ENCODE measurements around the gene BRD3OS.

The BRD3OS gene

DNA sequence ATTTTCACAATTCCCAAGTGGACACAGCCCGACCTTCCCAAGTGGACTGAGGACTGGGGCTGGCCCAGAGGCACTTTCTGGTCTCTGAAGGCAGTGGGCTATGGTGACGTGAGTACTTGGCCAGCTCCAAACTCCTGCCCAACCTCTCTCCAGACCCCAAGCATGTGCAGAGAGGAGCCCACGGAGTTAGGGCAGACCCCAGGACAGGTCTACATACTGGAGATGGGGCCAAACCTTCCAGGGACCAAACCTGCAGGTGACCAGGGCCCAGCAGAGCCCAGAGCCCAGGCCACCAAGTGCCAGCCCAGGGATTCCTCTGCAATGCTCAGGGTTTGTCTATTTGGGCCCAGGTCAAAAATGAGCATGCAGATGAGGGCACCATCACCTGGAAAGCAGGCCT lies 27.2 kb downstream of the BRD3OS start:
- DNase-seq (ENCODE audit: low read depth) = no peak

GRCh38 chr9:134052941-134053340 lies 27.7 kb downstream of the BRD3OS start:
- DNase-seq (ENCODE audit: low read depth) = no peak

DNA sequence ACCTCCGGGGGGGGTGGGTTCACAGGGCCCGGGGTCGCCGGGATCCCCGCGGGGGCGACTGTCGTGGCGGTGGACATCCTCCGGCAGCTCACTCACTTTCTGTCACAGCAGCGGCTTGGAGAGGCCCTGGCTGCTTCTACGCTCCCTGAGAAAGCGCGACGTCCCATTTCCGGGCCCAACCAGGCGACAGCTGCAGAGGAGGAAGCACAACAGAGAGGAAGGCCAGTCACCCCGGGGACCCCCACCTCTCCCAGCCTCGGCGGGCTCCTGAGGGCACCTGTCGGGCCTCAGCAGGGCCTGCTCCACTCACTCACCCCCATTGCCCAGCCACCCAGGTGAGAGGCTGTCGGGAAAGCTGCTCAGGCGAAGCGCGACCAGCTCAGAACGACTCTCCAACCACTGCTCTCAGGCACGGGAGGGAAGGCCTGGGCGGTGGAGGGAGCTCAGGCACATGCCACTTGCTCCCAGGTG lies 28.2 kb downstream of the BRD3OS start:
- no peak for DNase-seq (ENCODE audit: low read depth)

DNA sequence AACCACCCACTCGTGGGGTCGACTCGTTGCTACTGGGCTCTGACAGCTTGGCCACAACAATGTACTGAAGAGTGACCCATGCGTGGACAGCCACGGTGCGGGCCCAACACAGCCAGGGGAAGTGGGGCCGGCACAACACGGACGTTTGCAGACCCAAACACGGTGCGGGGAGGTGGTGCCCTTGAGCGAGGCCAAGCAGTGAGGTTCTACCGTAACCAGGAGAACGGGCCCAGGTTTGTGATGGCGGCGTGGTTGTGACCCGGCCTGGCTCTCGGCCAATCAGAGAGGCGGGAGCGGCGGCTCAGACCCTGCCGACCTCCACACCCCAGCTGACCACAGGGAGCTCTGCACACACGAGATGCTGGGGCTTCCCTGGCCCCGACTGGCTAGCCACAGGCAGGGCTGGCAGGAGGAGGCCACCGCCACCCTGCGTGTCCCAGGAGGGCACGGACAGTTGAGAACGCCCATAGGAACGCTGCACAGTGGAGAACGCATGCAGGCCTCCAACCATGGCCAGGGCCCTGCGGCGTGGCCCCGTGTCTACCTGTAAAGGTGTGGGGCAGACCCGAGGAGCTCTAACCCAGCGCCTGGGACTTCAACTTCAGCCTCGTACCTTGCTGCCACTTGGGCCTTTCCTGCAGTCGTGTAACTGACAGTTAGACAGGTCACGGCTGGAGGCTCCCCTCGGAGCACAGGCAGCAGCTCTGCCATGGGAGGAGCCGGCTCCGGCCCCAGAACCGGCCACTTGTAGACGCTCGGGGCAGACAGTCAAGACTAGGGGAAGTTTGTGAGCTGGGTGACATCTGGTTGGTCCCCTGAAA lies 28.9 kb downstream of the BRD3OS start:
- no peak for DNase-seq (ENCODE audit: low read depth)

GRCh38 chr9:134054891-134055811 lies 29.9 kb downstream of the BRD3OS start:
- no peak for DNase-seq (ENCODE audit: low read depth)

GRCh38 chr9:134055981-134056461 lies 30.7 kb downstream of the BRD3OS start:
- DNase-seq (ENCODE audit: low read depth) = no peak

DNA sequence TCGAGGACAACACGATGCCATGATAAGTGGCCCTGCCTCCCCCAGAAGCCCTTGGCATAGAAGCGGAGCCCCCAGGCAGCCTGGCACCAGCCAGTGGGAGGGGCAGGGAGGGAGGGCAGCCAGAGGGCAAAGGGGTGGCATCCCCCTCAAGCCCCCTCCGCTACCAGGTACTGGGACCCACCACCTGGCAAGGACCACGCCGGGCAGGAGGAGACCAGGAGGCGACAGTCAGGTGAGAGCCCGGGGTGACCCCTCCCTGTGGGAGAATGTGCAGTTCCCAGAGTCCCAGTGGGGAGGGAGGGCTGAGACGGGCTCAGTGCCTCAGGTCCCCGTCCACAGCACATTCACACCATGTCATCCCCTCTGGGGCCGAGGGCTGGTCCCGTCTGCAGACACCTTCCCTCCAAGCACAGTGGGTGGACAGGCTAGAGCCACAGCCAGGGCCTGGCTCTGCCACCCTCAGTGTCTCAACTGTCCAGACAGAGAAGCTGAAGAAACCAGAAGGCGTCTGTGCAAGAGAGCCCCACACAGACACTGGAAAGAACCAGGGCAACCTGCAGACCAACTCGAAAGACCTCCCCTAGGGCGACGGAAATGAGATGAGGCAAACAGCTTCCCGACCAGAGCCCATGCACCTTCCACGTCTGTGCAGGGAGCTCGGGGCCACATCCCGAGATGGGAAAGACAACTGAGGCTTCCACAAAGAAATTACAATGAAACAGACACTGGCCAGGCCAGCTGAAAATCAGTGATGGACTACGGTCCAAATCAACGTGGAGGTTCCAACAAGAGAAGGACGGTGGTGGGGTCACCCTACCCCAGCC lies 31.4 kb downstream of the BRD3OS start:
- DNase-seq (ENCODE audit: low read depth) = no peak

- no peak for DNase-seq (ENCODE audit: low read depth)
Observed at GRCh38 chr9:134057307-134057657, 32.0 kb downstream of the BRD3OS start.

GRCh38 chr9:134057751-134058701 lies 32.7 kb downstream of the BRD3OS start:
- DNase-seq (ENCODE audit: low read depth) = no peak

DNA sequence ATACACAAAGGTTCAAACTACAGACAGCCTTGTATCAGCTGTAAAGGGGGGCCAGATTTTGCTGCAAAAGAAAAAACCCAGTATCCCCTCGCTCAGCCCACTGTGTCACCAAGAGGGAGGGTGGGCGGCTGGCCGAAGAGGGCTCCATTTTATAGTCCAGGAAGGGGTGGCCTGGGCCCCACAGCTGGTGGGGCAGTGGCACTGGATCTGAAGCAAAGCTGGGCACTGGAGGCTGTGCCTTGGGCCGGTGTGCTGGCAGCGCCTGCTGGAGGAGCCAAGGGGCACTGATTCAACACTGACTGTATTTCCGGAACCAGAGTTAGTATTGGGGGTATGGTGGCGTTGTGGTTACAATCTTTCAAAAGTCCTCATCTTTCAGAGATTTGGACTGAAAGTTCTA lies 33.4 kb downstream of the BRD3OS start:
- no peak for DNase-seq (ENCODE audit: low read depth)

DNA sequence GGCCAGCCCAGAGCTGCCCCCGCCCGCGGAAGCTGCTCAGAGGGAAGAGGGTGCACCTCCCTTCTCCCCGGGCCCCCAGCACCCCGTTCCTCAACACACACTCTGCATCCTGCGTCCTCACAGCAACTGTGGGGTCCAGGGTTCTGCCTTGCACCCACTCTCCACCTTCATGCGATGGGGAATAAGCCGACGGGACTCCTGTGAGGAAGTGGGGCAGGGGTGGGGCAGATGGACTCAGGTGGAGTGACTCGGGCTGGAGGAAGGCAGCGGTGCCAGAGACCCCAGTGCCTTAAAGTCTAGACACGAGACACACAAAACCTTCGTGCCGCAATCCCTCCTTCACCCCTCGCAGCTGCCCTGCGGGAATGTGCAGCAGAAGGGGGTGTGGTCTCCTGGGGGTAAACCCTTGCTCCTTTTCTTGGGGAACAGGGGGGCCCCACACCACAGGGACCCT lies 33.9 kb downstream of the BRD3OS start:
- no peak for DNase-seq (ENCODE audit: low read depth)

- no peak for DNase-seq (ENCODE audit: low read depth)
Observed at GRCh38 chr9:134059661-134060395, 34.5 kb downstream of the BRD3OS start.

DNA sequence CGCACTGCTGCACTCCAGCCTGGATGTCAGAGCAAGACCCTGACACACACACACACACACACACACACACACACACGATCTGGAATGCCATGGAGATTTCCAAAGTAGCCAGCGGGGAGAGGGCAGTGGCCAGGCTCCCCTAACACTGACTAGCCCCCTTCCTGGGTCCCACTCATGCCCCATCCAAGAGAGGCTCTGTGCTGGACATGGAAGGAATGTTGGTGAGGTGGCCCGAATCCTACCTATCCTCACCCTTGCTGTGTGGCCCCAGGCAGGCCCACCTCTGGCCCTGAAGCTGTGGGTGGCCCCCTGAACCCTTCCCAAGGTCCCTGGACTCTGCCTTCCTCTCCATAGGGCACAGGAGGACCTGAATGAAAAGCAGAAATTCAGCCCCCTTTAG lies 35.3 kb downstream of the BRD3OS start:
- DNase-seq (ENCODE audit: low read depth) = no peak

GRCh38 chr9:134061019-134061687 lies 35.9 kb downstream of the BRD3OS start:
- DNase-seq (ENCODE audit: low read depth) = no peak

GRCh38 chr9:134061688-134062371 lies 36.5 kb downstream of the BRD3OS start:
- no peak for DNase-seq (ENCODE audit: low read depth)

DNA sequence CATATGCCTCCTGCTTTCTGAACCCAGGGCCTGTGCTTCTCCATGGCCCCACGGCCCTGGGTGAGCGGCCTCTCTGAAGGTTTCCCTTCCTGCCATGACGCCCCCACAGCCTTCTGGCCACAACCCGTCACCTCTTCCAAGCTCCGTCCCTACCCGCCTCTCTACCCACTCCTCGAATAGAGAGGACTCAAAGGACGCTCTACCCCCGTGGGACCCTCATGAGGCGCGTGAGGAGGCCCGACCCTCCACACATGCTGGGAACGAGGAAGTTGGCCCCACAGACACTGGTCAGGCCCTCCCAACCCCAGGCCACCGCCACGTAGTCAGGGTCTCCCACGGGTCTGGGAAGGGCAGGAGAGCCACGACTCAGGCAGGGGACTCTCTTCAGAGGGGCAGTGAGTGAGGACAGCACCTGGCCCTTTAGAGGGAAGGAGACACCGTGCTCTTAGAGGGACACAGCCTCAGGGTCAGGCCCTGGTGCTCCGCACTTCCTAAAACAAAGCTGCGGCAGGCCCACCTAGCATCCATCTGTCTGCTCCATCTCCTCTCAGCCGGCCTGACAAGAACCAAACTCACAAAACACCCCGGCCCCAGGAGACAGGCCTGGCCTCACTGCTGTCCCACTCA lies 37.3 kb downstream of the BRD3OS start:
- no peak for DNase-seq (ENCODE audit: low read depth)

- DNase-seq (ENCODE audit: low read depth) = no peak
Observed at GRCh38 chr9:134063088-134063570, 37.8 kb downstream of the BRD3OS start.

Data from stimulated activated CD4-positive, alpha-beta T cell treated with anti-CD3 and anti-CD28 coated beads, Interleukin-2, amount 100 ng/mL, for 4 hours (primary cell).